Esophagus muscularis mucosa (tissue), 4 donors: Measurements from ENCODE around the gene OR6B2. TPM values are rescaled to one million over a fixed set of nuclear protein-coding genes. Genes with fewer than 3 reads are reported as not detected.

ENCODE experiments used
- DNase-seq: peaks from one replicate; pipeline ENCODE4 v3.0.0-alpha.2; 2017; ENCODE audit errors: extremely low spot score
- H3K27ac ChIP-seq, 4 donors: fragments of 200-600 bp; sonication (generic); replicated peaks in 1 of 4; 1 replicate in 3 of 4; 2 replicates in 1 of 4; pipeline ENCODE4 v1.5.1; 2016 to 2019; ENCODE audit warnings: mild to moderate bottlenecking in 1 of 4
- H3K27me3 ChIP-seq, 4 donors: fragments of 200-600 bp; sonication (generic); one replicate each; pipeline versions ENCODE4 v1.5.1 to v1.6.0; 2016 to 2019
- H3K36me3 ChIP-seq, 4 donors: fragments of 200-600 bp; sonication (generic); one replicate each; pipeline ENCODE4 v1.5.1; 2016 to 2019
- H3K4me1 ChIP-seq, 4 donors: fragments of 200-600 bp; sonication (generic); one replicate each; pipeline ENCODE4 v1.5.1; 2016 to 2019
- H3K4me3 ChIP-seq, 4 donors: fragments of 200-600 bp; sonication (generic); 1 replicate in 2 of 4; 2 replicates in 2 of 4; pipeline ENCODE4 v1.5.1; 2016 to 2019; ENCODE audit warnings: mild to moderate bottlenecking in 4 of 4, moderate library complexity in 1 of 4
- H3K9me3 ChIP-seq, 4 donors: fragments of 200-600 bp; sonication (generic); 1 replicate in 3 of 4; 2 replicates in 1 of 4; pipeline ENCODE4 v1.5.1; 2016 to 2019
- EP300 ChIP-seq: sonication (generic); formaldehyde crosslinking; IDR thresholded peaks from one replicate; pipeline ENCODE4 v1.6.1; 2017; ENCODE audit warnings: antibody characterized with exemption
- POLR2A ChIP-seq: fragments of 450-650 bp; IDR thresholded peaks from one replicate; pipeline ENCODE4 v1.6.1; 2017; ENCODE audit warnings: antibody characterized with exemption, moderate library complexity, mild to moderate bottlenecking, low read depth
- POLR2AphosphoS5 ChIP-seq, 2 donors: sonication (generic); formaldehyde crosslinking; IDR thresholded peaks; one replicate each; pipeline ENCODE4 v1.6.1; 2017; ENCODE audit warnings: antibody characterized with exemption in 2 of 2
- WGBS: methylation state at CpG from one replicate; pipeline ENCODE4 v1.1.5; 2018; 5-methylcytosine and 5-hydroxymethylcytosine counted together
- intact Hi-C: fragments of 100-400 bp; cut with DNase I; formaldehyde crosslinking; loops from one replicate; pipeline ENCODE4 v1.15.1; 2023
- total RNA-seq, 4 donors: library from RNA; depleted of rRNA; stranded (reverse); fragments of >200 nt; gene quantifications; one replicate each; pipeline versions ENCODE4 v1.1.0 to v1.2.1, GENCODE V29; 2016
- TF ChIP-seq, protein P1 (sequence below), 3 experiments: fragments of 200-600 bp in 2 of 3; fragments of 450-650 bp in 1 of 3; sonication (generic) in 2 of 3; IDR thresholded peaks; one replicate each; pipeline ENCODE4 v1.5.1; 2017 to 2019; ENCODE audit warnings: antibody characterized with exemption in 3 of 3, mild to moderate bottlenecking in 2 of 3, moderate library complexity in 1 of 3

The OR6B2 gene
- not detected for total RNA-seq

GRCh38 chr2:240030379-240031094 lies at the start of gene OR6B2:
TSS of gene OR6B2 (minus strand) at chr2:240030429. CDS start at chr2:240030429, 0 bp downstream.
- no peaks in the 10 kb centered on the region for H3K36me3 ChIP-seq
- no peak within 1 kb of the TSS for H3K4me3 ChIP-seq
- intact Hi-C loops = no loop called here
- H3K27ac ChIP-seq = no peak within 1 kb of the TSS
- TF ChIP-seq, protein P1, sequence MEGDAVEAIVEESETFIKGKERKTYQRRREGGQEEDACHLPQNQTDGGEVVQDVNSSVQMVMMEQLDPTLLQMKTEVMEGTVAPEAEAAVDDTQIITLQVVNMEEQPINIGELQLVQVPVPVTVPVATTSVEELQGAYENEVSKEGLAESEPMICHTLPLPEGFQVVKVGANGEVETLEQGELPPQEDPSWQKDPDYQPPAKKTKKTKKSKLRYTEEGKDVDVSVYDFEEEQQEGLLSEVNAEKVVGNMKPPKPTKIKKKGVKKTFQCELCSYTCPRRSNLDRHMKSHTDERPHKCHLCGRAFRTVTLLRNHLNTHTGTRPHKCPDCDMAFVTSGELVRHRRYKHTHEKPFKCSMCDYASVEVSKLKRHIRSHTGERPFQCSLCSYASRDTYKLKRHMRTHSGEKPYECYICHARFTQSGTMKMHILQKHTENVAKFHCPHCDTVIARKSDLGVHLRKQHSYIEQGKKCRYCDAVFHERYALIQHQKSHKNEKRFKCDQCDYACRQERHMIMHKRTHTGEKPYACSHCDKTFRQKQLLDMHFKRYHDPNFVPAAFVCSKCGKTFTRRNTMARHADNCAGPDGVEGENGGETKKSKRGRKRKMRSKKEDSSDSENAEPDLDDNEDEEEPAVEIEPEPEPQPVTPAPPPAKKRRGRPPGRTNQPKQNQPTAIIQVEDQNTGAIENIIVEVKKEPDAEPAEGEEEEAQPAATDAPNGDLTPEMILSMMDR (IDR thresholded peaks at IDR 0.05) = no peak
- no peak for TF ChIP-seq POLR2AphosphoS5 (IDR thresholded peaks at IDR 0.05)
- TF ChIP-seq POLR2A = no peak
- TF ChIP-seq EP300 = no peak
- no peaks in the 10 kb centered on the region for H3K9me3 ChIP-seq
- WGBS = 66% methylated on average over 6 of the region's 6 CpGs
- peaks cover 0 to 29% (median 0%) of the 10 kb centered on the region in 4 donors for H3K27me3 ChIP-seq
- no peak for DNase-seq
- H3K4me1 ChIP-seq = no peaks in the 10 kb centered on the region

- H3K9me3 ChIP-seq = peaks cover 0 to 29% (median 15%) of the 10 kb centered on the region in 4 donors
- intact Hi-C loops = no loop called here
- no peak for TF ChIP-seq POLR2A
- TF ChIP-seq POLR2AphosphoS5 (IDR thresholded peaks at IDR 0.05) = no peak
- no peak for TF ChIP-seq EP300
- TF ChIP-seq, protein P1 (IDR thresholded peaks at IDR 0.05) = no peak
- H3K36me3 ChIP-seq = no peaks in the 10 kb centered on the region
- no peaks in the 10 kb centered on the region for H3K4me1 ChIP-seq
- no peak overlapping the region for H3K4me3 ChIP-seq
- no peak overlapping the region for H3K27ac ChIP-seq
- no peak for DNase-seq
- WGBS = 52% methylated on average over 2 of the region's 2 CpGs
- peaks cover 0 to 17% (median 0%) of the 10 kb centered on the region in 4 donors for H3K27me3 ChIP-seq
Measured at GRCh38 chr2:240078631-240079030, 48.4 kb upstream of the OR6B2 start.

GRCh38 chr2:240077442-240077841 lies 47.2 kb upstream of the OR6B2 start:
- intact Hi-C loops = no loop called here
- DNase-seq = no peak
- H3K9me3 ChIP-seq = peaks cover 0 to 29% (median 15%) of the 10 kb centered on the region in 4 donors
- H3K27ac ChIP-seq = no peak overlapping the region
- no peaks in the 10 kb centered on the region for H3K36me3 ChIP-seq
- no peak overlapping the region for H3K4me3 ChIP-seq
- no peaks in the 10 kb centered on the region for H3K4me1 ChIP-seq
- TF ChIP-seq POLR2A (no peak), POLR2AphosphoS5 (IDR thresholded peaks at IDR 0.05) (no peak), EP300 (no peak)
- TF ChIP-seq, protein P1 (IDR thresholded peaks at IDR 0.05) = no peak
- peaks cover 0 to 21% (median 0%) of the 10 kb centered on the region in 4 donors for H3K27me3 ChIP-seq

- H3K4me3 ChIP-seq = no peak overlapping the region
- intact Hi-C loops = no loop called here
- TF ChIP-seq EP300 = no peak
- no peak for TF ChIP-seq POLR2AphosphoS5 (IDR thresholded peaks at IDR 0.05)
- no peak for TF ChIP-seq POLR2A
- TF ChIP-seq, protein P1 (IDR thresholded peaks at IDR 0.05) = no peak
- peaks cover 0 to 18% (median 0%) of the 10 kb centered on the region in 4 donors for H3K27me3 ChIP-seq
- WGBS = 50% methylated on average over 5 of the region's 5 CpGs
- DNase-seq = no peak
- H3K36me3 ChIP-seq = no peaks in the 10 kb centered on the region
- H3K4me1 ChIP-seq = no peaks in the 10 kb centered on the region
- H3K9me3 ChIP-seq = peaks cover 0 to 29% (median 15%) of the 10 kb centered on the region in 4 donors
- no peak overlapping the region for H3K27ac ChIP-seq
Measured at GRCh38 chr2:240074545-240074944, 44.3 kb upstream of the OR6B2 start.
